HG02678 (cell line): ENCODE measurements around the gene DOCK11.
"Not testable (repeated sequence)": the region's sequence is repeated elsewhere in the genome, so short reads cannot be mapped to it uniquely, and the experiment has no call there.

Experiments
- ATAC-seq: cut with Tn5 transposase; IDR thresholded peaks from one replicate; pipeline ENCODE4 v1.9.1; 2021; ENCODE audit warnings: mild to moderate bottlenecking, moderate library complexity; ENCODE audit not compliant: unreplicated experiment

Gene DOCK11

GRCh38 chrX:118679290-118679689 lies 183.7 kb downstream of the DOCK11 start:
- no peak for ATAC-seq

GRCh38 chrX:118682258-118683014 lies 186.8 kb downstream of the DOCK11 start:
- ATAC-seq, result no peak

GRCh38 chrX:118685393-118685792 lies 189.8 kb downstream of the DOCK11 start:
- ATAC-seq, result no peak

- no peak for ATAC-seq
Observed at GRCh38 chrX:118688935-118689334, 193.3 kb downstream of the DOCK11 start.

GRCh38 chrX:118693843-118694242 lies 198.2 kb downstream of the DOCK11 start:
- ATAC-seq, result no peak

- no peak for ATAC-seq
Observed at GRCh38 chrX:118694638-118695037, 199.0 kb downstream of the DOCK11 start.

GRCh38 chrX:118698516-118699170 lies 203.0 kb downstream of the DOCK11 start:
- ATAC-seq, result no peak

- ATAC-seq, result no peak
Observed at GRCh38 chrX:118702741-118703140, 207.1 kb downstream of the DOCK11 start.

- ATAC-seq, result no peak
Observed at GRCh38 chrX:118706681-118707080, 211.1 kb downstream of the DOCK11 start.

- no peak for ATAC-seq
Observed at GRCh38 chrX:118714521-118714920, 218.9 kb downstream of the DOCK11 start.

GRCh38 chrX:118715917-118716316 lies 220.3 kb downstream of the DOCK11 start:
- not testable (repeated sequence) for ATAC-seq

GRCh38 chrX:118716833-118717232 lies 221.2 kb downstream of the DOCK11 start:
- not testable (repeated sequence) for ATAC-seq

GRCh38 chrX:118717678-118718391 lies 222.2 kb downstream of the DOCK11 start:
- no peak for ATAC-seq

GRCh38 chrX:118718737-118719136 lies 223.1 kb downstream of the DOCK11 start:
- no peak for ATAC-seq

- no peak for ATAC-seq
Observed at GRCh38 chrX:118720058-118720707, 224.6 kb downstream of the DOCK11 start.

- ATAC-seq, result no peak
Observed at GRCh38 chrX:118723376-118723775, 227.8 kb downstream of the DOCK11 start.

- no peak for ATAC-seq
Observed at GRCh38 chrX:118724365-118724764, 228.8 kb downstream of the DOCK11 start.

- ATAC-seq, result no peak
Observed at GRCh38 chrX:118724775-118725174, 229.2 kb downstream of the DOCK11 start.

- no peak for ATAC-seq
Observed at GRCh38 chrX:118726396-118726795, 230.8 kb downstream of the DOCK11 start.

GRCh38 chrX:118726887-118727685 lies 231.5 kb downstream of the DOCK11 start, which contains the start of gene IL13RA1:
Gene IL13RA1 (plus strand): TSS chrX:118727606. CDS start chrX:118727639, 33 bp downstream.
- peak; percentile 72 for ATAC-seq
